ENCODE results near the gene DDX6. TPM values are rescaled to one million over a fixed set of nuclear protein-coding genes. Genes with fewer than 3 reads are reported as not detected.

The DDX6 gene, protein sequence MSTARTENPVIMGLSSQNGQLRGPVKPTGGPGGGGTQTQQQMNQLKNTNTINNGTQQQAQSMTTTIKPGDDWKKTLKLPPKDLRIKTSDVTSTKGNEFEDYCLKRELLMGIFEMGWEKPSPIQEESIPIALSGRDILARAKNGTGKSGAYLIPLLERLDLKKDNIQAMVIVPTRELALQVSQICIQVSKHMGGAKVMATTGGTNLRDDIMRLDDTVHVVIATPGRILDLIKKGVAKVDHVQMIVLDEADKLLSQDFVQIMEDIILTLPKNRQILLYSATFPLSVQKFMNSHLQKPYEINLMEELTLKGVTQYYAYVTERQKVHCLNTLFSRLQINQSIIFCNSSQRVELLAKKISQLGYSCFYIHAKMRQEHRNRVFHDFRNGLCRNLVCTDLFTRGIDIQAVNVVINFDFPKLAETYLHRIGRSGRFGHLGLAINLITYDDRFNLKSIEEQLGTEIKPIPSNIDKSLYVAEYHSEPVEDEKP
- 100 to 1,000 TPM in 2 of 4 donors, 10 to 100 TPM in 2; 56.1 to 117 (median 86.8) TPM for total RNA-seq

DNA sequence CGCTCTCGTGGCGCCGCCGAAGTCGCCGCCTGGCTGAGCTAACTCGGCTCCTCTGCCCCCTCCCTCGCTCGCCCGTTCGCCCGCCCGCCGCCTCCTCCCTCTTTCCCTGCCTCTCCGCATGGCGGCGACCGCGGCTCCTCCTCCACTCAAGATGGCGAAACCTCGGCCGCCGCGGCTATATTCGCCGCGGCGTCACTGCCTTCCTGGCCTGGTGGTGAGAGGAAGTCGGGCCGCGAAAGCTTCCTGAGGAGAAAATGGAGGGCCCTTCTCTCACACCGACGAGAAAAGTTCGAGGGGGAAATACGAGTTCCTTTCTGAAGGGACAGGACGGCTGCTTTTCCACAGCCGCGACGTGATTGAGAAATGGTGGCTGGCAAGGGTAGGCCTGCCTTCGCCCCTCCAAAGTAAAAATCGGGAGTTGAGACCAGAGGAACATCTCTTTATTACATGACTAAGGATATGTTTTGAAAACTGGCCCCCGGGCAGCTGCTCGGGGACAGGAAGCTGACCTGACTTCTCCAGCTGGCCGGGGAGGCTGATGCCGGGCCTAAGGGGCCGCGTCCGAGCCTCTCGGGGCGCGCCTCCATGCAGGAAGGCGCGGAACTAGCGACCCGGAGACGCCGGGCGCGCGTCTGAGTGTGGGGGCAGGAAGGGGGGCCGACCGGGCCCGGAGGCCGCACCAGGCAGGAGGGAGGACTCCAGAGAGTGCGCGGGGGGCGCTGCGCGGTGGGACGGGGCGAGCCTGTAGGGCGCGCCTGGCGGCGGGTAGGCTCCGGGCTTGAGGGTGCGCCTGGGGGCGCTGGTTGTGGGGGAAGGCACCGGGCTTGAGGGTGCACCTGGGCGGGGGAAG, at the start of gene DDX6:
Gene DDX6, minus strand, starts transcription at position 54 of the 850 bp plus-strand sequence. CDS start 4,913 bp downstream, outside the sequence.
- in situ Hi-C loops (cut with MboI; ENCODE audit: low pct_ligation_motif_present in 1 of 4, low pct_unique_long_range_greater_than_20kb in 1 of 4, low sequenced_read_pairs in 3 of 4): loop anchor here in 1 of 4 donors (25.0 kb wide), 1 partner anchor 104 kb away; the partner anchor contains the start of gene TREH
- DNase-seq: peak; percentile 92
- H3K9me3 ChIP-seq: no peaks in the 10 kb centered on the region
- WGBS, 2 donors (ENCODE audit: low coverage in 1 of 2): 1 to 2% methylated on average over 18 to 55 of the region's 81 CpGs
- no peaks in the 10 kb centered on the region for H3K36me3 ChIP-seq
- intact Hi-C loops (cut with DNase I; ENCODE audit: low total_unique reads): loop anchor here (1.0 kb wide), 1 partner anchor 138 kb away; no protein-coding TSS in a partner anchor
- H3K27me3 ChIP-seq: no peaks in the 10 kb centered on the region
- H3K27ac ChIP-seq: peak within 1 kb of the TSS; percentile 96 to 100 (median 98)
- H3K4me1 ChIP-seq: peaks cover 9 to 45% (median 34%) of the 10 kb centered on the region in 4 donors
- peak within 1 kb of the TSS; percentile 63 to 92 (median 80) for H3K4me3 ChIP-seq
- TF ChIP-seq, protein P1, sequence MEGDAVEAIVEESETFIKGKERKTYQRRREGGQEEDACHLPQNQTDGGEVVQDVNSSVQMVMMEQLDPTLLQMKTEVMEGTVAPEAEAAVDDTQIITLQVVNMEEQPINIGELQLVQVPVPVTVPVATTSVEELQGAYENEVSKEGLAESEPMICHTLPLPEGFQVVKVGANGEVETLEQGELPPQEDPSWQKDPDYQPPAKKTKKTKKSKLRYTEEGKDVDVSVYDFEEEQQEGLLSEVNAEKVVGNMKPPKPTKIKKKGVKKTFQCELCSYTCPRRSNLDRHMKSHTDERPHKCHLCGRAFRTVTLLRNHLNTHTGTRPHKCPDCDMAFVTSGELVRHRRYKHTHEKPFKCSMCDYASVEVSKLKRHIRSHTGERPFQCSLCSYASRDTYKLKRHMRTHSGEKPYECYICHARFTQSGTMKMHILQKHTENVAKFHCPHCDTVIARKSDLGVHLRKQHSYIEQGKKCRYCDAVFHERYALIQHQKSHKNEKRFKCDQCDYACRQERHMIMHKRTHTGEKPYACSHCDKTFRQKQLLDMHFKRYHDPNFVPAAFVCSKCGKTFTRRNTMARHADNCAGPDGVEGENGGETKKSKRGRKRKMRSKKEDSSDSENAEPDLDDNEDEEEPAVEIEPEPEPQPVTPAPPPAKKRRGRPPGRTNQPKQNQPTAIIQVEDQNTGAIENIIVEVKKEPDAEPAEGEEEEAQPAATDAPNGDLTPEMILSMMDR (IDR thresholded peaks at IDR 0.05): peak; percentile 5 to 47 (median 39)
- TF ChIP-seq EP300 (IDR thresholded peaks at IDR 0.05; ENCODE audit: low read depth) (no peak), POLR2A (IDR thresholded peaks at IDR 0.05) (peak; percentile 96), POLR2AphosphoS5 (IDR thresholded peaks at IDR 0.05) (peak; percentile 88 to 93 (median 90))

GRCh38 chr11:118838905-118839553, 48.1 kb upstream of the DDX6 start:
- no peak for TF ChIP-seq POLR2AphosphoS5 (IDR thresholded peaks at IDR 0.05)
- TF ChIP-seq, protein P1 (IDR thresholded peaks at IDR 0.05): no peak
- TF ChIP-seq POLR2A (IDR thresholded peaks at IDR 0.05): no peak
- TF ChIP-seq EP300 (IDR thresholded peaks at IDR 0.05; ENCODE audit: low read depth): no peak
- Histone ChIP-seq H3K36me3 (no peaks in the 10 kb centered on the region), H3K4me3 (no peak overlapping the region), H3K27me3 (no peaks in the 10 kb centered on the region), H3K27ac (no peak overlapping the region), H3K9me3 (no peaks in the 10 kb centered on the region), H3K4me1 (no peaks in the 10 kb centered on the region)
- WGBS, 2 donors (ENCODE audit: low coverage in 1 of 2): 77 to 93% methylated on average over 2 to 4 of the region's 4 CpGs
- intact Hi-C loops (cut with DNase I; ENCODE audit: low total_unique reads) (no loop called here), in situ Hi-C loops (cut with MboI; ENCODE audit: low pct_ligation_motif_present in 1 of 4, low pct_unique_long_range_greater_than_20kb in 1 of 4, low sequenced_read_pairs in 3 of 4) (no loop called here)
- DNase-seq: no peak

- in situ Hi-C loops (cut with MboI; ENCODE audit: low pct_ligation_motif_present in 1 of 4, low pct_unique_long_range_greater_than_20kb in 1 of 4, low sequenced_read_pairs in 3 of 4): no loop called here
- intact Hi-C loops (cut with DNase I; ENCODE audit: low total_unique reads): no loop called here
- TF ChIP-seq POLR2AphosphoS5 (IDR thresholded peaks at IDR 0.05): no peak
- TF ChIP-seq, protein P1 (IDR thresholded peaks at IDR 0.05): no peak
- TF ChIP-seq EP300 (IDR thresholded peaks at IDR 0.05; ENCODE audit: low read depth): no peak
- no peak for TF ChIP-seq POLR2A (IDR thresholded peaks at IDR 0.05)
- Histone ChIP-seq H3K27me3 (no peaks in the 10 kb centered on the region), H3K27ac (no peak overlapping the region), H3K4me3 (no peak overlapping the region), H3K36me3 (no peaks in the 10 kb centered on the region), H3K4me1 (no peaks in the 10 kb centered on the region), H3K9me3 (no peaks in the 10 kb centered on the region)
- WGBS, 2 donors (ENCODE audit: low coverage in 1 of 2): 77 to 79% methylated on average over 8 of the region's 8 CpGs
- DNase-seq: no peak
These were observed 46.9 kb upstream of the DDX6 start for GRCh38 chr11:118837868-118838267.
